AG08395 (cell line): ENCODE results near the gene DMD.

Experiments used
- DNase-seq: peaks from one replicate; pipeline ENCODE4 v3.0.0; 2012; ENCODE audit warnings: mixed read lengths, low spot score

Gene DMD

DNA sequence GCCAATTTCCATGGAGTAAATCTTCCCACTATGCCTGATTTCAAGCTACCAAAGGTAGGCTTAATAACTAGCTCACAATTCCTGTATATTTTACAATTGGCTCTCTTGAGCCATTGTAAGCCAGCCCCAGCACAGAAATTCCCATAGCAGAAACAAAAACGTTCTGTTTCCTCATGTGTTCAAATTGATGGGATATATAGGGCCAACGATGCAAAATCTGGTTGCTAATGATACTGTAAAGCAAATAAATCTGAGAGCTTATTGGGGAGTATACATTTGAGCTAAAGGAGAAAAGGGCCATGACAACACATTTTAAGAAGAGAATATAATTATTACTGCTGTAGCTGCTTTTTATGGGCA lies 1872.4 kb downstream of the DMD start:
- DNase-seq = no peak

DNA sequence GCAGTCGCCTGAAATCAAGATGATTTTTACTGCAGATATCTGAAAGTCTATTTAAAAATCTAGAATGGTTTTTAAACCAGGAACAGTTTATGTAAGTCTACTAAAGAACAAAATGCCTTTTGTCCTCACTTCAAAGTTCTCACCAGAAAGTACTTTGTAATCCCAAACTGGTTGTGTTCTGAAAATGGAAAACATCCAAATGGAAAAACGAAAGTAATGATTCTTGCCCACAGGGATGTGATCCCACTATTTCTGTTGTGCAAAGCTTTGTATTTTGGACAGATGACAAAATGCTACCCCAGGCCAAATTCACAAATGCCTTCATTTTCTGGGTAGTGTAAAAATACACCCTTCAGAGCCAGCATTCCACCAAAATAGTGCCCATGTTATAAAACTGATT lies 1874.0 kb downstream of the DMD start:
- no peak for DNase-seq

DNA sequence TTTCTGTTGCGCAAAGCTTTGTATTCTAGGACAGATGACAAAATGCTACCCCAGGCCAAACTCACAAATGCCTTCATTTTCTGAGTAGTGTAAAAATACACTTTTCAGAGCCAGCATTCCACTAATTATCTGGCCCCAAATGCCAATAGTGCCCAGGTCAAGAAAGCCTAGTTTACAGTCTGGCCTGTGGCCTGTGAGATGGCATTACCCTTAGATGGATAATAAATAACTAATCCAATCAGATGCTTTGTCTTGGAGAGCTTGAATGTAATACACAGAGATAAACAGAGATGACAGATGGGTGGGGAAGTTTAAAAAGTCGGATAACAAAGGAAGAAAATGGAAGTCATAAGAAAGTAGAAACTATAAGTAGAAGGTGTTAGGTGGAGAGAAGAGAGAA lies 1874.9 kb downstream of the DMD start:
- DNase-seq = no peak

DNA sequence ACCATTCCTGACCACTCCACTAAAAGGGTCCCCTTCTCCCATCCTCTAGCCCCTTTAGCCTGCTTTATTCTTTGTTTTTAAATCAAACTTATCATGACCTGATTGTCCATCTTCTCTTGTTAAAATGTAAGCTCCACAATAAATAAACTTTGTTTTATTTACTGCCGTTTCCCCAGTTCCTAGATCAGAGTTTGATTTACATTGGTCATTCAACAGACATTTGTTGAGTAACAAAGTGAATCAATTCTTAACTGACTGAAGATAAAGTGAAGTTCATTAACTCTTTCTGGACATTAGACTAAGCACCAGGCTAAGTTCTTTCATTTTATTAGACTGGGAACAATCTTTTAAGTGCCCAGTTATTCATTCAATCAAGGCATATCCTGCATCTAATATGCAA lies 1876.4 kb downstream of the DMD start:
- DNase-seq = no peak

DNA sequence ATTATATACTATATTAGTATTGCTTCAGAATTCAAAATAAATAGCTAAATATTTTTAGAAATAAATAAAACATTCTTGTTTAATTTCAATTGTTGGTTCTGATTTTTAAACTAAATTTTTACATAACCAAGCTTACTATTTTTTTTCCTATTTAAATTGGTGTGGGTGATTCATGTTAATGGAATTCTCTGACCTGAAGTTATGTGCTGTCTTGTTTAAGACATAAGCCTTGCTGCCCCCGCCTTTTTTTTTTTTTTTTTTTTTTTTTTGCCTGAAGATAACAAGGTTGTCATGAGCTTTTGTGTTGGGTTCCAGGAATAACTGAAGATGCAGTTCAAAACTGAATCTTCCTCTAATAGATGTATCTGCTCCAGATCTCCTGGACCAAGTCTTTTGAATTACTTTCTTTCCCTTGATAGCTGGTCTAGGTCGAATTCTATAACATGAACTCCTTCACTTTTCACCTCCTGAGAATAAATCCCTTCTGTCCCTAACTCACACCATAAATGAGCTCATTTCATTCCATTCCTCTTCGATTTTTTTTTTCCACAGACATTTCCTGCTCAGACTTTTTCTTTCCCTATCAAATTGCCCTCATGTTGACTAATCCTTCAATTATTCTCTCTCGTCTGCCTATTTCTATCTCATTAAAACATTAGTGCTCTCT lies 1878.1 kb downstream of the DMD start:
- DNase-seq = peak; percentile 25

DNA sequence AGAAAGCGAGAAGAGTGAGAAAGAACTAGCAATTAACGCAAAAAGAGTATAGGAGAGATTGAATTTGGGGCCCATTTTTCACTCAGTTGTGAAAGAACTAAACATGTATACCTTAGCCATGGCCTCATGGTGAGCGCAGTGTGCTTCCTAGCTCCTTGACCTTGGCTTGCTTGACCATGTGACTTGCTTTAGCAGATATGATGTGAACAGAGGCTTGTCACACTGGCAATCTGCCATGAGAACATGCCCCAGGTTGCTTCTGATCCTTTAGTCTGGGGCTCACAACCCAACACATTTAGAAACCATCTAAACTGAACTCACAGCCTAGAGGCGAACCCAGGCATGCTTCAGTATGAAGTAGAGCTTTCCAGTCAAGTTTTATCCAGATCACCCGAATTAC lies 1879.4 kb downstream of the DMD start:
- no peak for DNase-seq

DNA sequence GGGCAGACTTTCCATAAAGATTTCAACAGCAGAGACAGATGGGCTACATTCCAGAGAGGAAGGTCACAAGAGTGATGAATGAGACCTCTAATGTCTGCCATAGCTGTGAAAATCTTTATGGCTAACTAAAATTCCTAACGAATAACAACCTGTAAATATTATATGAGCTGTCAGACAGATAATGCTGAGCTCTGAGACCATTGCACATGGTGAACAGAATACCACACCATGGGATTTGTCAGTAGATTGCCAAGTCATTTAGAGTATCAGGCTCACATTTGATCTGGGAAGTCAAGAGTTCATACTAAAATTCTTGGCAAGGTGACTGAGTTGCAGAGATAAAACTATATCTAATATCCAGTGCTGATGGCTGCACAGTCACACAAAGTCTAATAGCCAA lies 1880.3 kb downstream of the DMD start:
- no peak for DNase-seq

DNA sequence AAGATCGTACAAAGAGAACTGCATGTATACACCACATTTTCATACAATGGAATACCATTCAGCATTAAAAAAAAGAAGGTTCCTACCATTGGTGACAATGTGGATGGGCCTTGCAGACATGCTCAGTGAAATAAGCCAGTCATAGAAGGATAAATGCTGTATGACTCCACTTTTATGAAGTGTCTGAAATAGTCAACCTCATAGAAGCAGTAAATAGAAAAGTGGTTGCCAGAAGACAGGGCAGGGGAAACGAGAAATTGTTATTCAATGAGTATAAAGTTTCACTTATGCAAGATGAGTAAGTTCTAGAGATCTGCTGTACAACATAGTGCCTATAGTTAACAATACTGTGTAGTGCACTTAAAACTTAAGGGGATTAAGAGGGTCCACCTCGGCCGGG lies 1882.1 kb downstream of the DMD start:
- no peak for DNase-seq

DNA sequence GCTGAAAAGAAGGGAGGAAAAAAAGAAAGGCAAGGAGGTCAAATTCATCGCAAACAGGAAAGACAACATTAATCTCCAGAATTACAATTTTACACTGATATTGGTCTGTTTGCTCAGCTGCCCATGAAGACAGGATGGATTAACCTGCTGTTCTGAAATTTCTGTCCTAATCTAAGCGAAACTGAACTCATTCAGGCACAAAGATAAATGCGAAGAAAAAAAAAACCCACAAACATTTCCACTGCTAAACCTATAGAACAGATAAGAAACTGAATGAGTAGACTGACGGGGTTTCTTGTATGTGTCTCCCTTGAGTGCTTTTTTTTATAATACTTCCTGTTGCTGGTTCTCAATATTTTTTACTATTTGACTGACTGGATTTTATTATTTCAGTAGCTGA lies 1887.7 kb downstream of the DMD start:
- DNase-seq = no peak

DNA sequence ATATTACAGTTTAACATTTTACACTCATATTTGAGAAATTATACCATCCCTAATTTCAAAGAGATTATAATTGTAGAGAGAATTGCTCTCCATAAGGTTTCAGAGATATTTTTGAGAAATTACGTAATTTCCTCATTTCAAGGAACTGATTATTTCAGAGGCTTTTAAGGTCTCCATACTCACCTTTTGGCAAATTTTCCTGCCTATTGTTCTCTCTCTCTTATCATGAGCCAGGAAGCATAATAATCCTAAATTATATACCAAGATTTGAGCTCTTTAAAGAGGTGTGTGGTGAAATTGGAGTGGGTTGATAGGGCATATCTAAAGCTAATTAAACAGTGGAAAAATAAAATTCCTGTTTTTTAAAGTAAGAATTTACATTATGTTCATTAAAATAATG lies 1890.6 kb downstream of the DMD start:
- no peak for DNase-seq

DNA sequence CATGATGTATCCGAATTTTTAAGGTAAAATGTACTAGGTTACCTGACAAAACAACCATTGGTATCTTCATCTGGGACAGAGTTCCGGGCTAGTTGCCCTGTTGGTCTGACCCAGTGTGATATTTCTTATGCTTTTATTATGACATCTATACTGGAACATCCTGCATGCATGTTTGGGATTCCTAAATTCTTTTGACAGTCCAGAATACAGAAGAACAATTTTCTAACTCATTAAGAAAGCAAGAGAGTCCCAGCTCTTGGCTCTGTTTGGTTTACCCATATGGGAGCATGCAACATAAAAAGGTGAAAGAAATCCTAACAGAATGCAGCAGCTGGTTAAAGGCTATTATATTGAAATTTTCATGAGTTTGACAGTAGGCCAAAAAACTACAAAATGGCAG lies 1891.8 kb downstream of the DMD start:
- DNase-seq = no peak

DNA sequence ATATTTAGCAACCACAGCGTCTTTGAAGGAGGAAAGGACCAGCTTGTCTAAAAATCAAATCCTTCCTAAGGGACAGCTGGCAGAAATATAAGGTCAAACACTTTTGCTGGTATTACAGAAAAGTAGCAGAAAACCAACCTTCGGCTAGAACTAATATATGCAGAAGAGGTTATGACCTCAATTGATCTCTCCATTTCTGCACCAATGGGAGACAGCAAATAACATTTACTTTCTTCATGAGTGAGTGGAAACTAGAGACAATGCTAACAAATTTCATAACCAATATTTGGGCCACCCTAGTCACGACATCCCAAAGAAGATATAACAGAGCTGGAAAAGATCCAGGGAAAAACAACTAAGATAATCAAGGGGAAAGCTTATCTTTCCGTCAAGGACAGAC lies 1892.5 kb downstream of the DMD start:
- no peak for DNase-seq

DNA sequence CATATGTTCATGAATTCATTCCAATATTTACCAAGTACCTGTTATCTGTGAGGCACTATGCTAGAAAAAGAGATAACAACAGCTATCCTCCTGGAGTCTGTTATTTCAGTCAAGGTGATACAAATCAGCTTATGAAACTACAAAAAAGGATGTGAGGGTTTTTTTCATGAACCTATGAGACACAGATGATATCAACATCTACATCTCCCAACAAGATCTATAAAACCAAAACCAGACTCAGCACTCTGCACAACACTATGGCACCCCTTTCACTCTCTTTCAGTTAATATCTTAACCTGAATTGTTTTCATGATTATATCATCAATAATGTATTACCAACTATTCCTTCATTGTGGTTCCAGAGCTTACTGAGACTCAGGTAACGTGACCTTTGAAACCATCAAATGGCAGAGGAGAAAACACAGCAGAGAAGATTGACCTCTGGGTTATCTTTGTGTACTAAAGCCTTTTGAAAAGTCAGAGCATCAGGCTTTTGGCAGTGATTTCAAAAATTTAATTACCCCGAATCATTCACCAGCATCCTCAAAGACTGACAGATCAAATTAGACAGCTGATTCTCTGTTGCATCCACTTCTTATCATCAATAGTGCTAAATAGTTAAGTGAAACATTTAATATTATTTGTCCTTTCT lies 1894.9 kb downstream of the DMD start:
- no peak for DNase-seq

DNA sequence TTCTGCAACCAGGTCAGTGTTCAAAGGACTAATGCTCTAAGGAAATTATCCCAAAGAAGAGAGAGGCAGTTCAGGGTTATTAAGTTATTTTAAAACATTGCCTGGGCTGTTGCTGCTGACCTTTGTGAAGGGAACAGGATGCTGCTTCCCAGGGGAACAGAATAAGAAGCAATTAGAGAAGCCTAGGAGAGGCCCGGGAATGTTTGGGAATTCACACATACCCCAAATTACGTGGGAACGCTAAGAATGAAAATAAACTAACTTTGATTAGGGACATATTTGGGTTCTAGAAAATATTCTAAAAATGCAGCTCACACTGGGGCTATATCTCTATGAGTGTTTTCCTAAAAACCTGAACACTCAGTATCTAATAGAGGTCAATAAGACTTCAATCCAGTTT lies 1896.4 kb downstream of the DMD start:
- DNase-seq = no peak

DNA sequence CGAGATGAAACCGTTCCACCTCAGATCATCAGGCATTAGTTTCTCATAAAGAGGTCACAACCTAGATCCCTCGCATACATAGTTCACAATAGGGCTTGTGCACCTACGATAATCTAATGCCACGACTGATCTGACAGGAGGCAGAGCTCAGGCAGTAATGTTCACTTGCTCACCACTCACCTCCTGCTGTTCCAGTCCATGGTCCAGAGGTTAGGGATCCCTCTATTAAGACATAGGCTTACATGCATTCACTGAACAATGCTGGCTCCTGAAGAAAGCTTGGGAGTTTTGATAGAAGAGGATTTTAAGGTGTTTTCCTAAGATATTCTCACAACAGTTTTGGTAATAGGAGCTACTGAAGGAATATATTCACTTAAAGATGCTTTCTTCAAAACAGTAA lies 1903.4 kb downstream of the DMD start:
- DNase-seq = no peak

DNA sequence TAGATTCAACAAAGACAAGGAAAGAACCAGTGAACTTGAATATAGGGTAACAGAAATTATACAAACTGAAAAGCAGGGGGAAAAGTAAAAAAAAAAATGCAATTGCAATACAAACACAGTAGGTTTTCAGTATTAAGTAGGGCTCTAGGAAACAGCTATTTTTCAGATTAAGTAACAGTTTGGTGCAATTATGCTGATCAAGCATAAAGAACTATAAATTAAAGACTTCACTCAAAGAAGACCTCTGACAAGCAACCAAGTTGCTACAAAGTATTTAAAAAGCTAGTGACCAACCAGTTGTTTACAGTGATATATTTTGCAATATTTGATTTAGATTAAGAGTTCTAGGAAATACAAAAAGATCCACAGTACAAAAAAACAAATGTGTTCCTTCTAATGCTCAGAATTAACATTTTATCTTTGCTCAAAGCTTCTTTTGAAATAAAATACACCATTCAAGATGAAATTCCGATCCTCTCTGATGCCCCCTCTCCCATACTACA lies 1908.7 kb downstream of the DMD start:
- no peak for DNase-seq

DNA sequence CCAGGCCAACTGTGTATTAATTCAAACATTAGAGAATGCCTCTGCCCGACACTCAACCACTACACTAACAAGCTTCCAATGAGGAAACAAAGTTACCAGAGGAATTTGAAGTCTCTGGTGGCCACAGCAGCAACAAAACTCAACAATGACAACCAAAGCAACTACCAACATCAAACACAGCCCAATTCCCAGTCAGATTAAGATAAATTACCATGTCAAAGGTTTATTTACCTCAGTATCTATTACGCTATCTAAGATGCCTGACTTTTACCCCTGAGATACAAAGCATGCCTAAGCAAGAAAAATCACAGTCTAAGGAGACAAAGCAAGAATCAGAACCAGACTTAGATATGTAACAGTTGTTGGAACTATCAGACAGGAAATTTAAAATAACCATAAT lies 1909.4 kb downstream of the DMD start:
- no peak for DNase-seq

DNA sequence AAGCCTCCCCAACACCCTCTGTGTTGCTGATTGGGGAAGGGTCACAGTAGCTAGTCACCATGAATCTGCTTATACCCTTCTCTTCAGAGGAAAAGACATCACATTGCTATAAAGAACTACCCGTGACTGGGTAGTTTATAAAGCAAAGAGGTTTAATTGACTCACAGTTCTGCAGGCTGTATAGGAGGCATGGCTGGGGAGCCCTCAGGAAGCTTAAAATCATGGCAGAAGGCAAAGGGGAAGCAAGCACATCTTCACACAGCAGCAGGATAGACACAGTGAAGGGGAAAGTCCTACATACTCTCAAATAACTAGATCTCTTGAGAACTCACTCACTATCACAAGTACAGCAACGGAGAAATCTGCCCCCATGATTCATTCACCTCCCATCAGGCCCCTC lies 1910.1 kb downstream of the DMD start:
- DNase-seq = no peak

DNA sequence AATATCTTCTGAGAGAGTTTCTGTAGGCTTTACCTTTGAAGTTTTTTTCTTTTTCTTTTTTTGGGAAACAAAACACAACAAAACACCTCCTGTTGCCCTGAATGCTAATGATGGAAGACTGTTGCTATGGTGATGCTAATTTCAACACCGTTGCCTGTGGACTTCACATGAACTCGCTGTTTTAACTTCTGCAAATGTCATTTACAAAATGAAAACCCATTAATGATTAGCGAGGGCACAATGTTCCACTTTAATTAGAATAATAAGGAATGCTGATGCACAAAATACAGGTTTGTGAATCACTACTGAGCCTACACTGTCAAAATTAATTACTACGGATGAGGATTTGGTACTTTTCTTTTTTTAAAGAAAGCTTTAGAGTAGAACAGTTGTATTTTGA lies 1912.4 kb downstream of the DMD start:
- no peak for DNase-seq

DNA sequence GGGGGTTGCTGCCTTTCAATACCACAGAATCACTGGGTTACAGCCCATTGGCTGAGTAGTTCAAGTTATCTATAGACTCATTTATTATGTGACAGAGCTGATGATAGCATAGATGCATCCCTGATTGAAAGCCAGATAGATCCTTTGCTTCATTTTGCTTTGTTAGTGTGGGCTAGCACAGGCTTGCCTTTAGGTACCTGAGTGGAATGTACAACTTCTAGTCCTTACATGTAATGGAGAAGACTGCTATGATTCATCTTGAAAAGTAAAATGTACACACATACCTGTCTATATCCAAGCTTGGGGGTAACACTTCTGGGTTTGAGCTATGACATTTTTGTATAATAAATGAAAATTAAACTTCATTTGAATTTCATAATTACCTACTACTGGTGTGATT lies 1913.5 kb downstream of the DMD start:
- DNase-seq = no peak

DNA sequence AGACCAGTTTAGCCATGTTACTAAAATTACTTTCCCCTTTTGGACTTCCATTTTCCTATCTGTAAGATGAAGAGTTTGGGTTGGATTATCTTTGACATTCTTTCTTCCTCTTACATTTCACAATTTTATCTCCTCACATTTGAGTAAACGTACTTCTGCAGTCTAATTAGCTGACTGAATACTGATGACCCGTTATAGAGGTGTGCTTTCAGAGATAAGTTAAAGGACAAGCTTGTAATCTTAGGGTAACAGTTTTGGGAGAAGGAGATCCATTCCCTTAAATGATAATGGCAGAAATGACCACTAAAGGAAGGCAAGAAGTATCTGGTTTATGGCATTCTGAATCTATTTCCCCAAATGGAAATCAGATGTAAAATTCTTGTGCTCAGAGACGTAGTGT lies 1916.9 kb downstream of the DMD start:
- DNase-seq = no peak

DNA sequence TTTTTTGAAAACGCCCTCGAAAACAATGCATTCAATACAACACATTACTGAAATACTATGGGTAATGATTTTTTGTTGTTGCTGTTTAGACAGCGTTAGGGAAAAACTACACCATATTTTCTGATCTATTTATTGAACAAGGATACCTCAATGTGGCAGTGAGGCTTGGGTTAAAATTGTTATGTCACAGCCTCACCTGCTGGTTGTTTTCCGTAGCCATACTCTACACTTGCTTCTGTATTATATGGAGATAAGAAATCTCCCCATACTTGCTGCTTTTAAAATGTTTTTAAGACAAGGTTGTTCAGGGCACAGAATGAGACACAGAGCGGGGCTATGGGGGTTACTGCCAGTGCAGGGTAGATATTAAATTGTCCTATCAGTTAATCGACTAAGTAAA lies 1917.9 kb downstream of the DMD start:
- no peak for DNase-seq

DNA sequence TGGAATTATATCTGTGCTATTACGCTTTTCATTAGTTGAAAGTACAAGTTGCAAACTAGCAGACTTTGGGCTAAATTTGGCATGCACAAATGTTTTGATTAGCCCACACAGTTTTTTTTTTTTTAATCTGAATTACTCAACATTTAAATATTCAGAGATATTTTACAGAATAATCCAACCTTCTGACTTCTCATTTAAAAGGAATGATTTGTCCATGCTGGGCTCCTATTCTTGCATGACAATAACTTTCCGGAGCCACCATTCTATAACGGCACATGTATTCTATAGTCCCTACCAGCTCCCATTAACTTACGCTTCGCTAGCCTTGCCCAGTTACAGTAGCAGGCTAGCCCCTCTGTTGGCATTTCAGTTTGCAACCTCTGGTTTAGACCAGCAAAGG lies 1920.2 kb downstream of the DMD start:
- no peak for DNase-seq

DNA sequence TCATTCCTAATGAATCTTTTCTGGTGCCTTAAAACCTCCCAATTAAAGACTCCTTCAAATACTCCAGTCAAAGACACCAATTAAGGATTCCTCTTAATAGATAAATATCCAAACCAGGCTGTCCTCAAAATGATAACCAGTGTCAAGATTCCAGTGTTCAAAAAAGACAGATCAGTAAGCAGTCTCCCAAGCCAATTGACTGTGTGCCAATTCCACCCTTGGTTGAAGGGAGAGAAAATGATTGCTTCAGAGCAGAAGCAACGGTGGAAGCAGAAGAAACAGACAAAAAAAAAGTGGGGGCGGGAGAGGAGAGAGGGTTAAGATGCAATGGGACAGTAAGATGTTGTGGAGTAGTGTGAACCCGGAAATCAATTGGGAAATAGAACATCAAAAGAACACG lies 1923.5 kb downstream of the DMD start:
- no peak for DNase-seq
